Measurements from ENCODE around the gene NFATC4.
A peak's percentile ranks its signal among the peaks of the same experiment; 100 is the strongest.

NFATC4 gene

GRCh38 chr14:24407608-24408325 lies 39.8 kb downstream of the NFATC4 start:
- DNase-seq (ENCODE audit: low read depth in 1 of 2, low spot score in 1 of 2), result no peak

DNA sequence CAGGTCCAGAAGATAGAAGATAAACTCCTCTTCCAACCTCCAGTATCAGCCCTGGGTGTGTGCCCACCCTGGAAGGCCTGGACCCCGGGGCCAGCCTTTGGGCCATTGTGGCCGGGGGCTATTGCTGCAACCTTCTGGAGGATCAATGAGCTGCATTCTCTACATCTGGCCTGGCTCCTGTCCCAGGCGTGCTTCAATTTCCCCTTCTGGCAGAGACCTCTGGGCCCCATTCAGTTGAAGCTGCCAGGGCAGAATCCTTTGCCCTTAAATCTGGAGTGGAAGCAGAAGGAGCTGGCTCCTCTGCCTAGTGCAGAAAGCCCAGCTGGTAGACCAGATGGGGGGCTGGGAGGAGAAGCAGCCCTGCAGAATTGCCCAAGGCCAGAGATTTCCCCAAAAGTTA lies 40.8 kb downstream of the NFATC4 start:
- DNase-seq (ENCODE audit: low read depth in 1 of 2, low spot score in 1 of 2), result no peak

DNA sequence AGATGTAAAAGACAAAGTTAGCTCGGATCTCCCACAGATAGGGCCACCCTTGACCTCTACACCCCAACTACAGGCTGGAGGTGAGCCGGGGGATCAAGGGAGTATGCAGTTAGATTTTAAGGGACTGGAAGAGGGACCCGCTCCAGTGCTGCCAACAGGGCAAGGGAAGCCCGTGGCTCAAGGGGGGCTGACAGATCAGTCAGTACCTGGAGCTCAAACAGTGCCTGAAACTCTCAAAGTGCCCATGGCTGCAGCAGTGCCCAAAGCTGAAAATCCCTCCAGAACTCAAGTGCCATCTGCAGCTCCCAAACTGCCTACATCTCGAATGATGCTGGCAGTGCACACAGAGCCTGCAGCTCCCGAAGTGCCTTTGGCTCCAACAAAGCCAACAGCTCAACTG lies 41.2 kb downstream of the NFATC4 start:
- no peak for DNase-seq (ENCODE audit: low read depth in 1 of 2, low spot score in 1 of 2)

DNA sequence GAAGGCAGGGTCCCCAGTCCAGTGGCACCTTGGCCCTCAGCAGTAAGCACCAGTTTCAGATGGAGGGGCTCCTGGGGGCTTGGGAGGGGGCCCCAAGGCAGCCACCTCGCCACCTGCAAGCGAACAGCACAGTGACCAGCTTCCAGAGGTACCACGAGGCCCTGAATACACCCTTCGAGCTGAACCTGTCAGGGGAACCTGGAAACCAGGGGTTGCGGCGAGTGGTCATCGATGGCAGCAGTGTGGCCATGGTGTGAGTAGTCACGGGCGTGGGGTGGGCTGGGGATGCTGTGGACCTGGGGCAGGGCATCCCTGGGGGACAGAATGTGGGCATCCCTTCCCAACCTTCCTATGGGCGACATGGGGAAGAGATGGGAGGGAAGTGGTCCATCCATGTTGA lies 42.0 kb downstream of the NFATC4 start:
- no peak for DNase-seq (ENCODE audit: low read depth in 1 of 2, low spot score in 1 of 2)

- DNase-seq (ENCODE audit: low read depth in 1 of 2, low spot score in 1 of 2), result peak in 1 of 2 donors; percentile 7
Measured at GRCh38 chr14:24411443-24412389, 43.7 kb downstream of the NFATC4 start.

DNA sequence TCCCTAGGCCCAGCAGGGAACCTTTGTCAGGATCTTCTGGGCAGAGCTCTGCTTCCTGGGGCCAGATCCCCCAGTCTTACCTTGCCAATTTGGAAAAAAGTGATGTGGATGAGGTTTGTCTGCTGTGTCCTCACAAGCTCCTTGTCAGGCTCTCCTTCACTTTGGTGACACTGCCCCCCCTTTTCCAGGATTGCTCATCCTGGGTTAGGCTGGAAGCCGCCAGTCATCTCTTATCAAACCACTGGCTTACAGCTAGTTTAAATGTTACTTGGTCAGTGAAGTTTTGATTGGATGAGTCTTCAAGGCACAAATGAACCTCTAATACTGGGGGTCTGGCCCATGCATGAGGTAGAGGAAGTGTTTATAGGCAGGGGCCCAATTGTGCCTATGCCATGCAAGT lies 46.1 kb downstream of the NFATC4 start:
- no peak for DNase-seq (ENCODE audit: low read depth in 1 of 2, low spot score in 1 of 2)

DNA sequence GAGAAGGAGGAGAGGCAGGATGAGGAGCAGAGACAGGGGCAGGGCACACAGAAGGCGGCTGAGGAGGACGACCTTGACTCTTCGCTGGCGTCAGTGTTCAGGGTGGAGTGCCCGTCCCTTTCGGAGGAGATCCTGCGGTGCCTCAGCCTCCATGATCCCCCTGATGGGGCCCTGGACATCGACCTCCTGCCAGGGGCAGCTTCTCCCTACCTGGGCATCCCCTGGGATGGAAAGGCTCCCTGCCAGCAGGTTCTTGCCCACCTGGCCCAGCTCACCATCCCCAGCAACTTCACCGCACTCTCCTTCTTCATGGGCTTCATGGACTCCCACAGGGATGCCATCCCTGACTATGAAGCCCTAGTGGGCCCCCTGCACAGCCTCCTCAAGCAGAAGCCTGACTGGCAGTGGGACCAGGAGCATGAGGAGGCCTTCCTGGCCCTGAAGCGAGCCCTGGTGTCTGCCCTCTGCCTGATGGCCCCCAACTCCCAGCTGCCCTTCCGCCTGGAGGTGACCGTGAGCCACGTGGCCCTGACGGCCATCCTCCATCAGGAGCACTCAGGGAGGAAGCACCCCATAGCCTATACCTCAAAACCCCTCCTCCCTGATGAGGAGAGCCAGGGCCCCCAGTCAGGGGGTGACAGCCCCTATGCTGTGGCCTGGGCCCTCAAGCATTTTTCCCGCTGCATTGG lies 46.9 kb downstream of the NFATC4 start:
- no peak for DNase-seq (ENCODE audit: low read depth in 1 of 2, low spot score in 1 of 2)

GRCh38 chr14:24415421-24416253 lies 47.7 kb downstream of the NFATC4 start:
- no peak for DNase-seq (ENCODE audit: low read depth in 1 of 2, low spot score in 1 of 2)

DNA sequence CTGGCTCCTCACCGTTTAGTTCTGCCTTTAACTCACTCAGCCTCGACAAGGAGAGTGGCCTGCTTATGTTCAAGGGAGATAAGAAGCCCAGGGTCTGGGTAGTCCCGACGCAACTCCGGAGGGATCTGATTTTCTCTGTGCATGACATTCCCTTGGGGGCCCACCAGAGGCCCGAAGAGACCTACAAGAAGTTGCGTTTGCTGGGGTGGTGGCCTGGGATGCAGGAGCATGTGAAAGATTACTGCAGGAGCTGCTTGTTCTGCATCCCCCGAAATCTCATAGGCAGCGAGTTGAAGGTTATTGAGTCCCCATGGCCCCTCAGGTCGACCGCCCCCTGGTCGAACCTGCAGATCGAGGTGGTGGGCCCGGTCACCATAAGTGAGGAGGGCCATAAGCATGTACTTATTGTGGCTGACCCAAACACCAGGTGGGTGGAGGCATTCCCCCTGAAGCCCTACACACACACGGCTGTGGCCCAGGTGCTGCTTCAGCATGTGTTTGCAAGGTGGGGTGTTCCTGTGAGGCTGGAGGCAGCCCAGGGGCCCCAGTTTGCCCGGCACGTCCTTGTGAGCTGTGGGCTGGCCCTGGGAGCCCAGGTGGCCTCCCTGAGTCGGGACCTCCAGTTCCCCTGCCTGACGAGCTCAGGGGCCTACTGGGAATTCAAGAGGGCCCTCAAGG lies 48.4 kb downstream of the NFATC4 start:
- DNase-seq (ENCODE audit: low read depth in 1 of 2, low spot score in 1 of 2), result no peak

DNA sequence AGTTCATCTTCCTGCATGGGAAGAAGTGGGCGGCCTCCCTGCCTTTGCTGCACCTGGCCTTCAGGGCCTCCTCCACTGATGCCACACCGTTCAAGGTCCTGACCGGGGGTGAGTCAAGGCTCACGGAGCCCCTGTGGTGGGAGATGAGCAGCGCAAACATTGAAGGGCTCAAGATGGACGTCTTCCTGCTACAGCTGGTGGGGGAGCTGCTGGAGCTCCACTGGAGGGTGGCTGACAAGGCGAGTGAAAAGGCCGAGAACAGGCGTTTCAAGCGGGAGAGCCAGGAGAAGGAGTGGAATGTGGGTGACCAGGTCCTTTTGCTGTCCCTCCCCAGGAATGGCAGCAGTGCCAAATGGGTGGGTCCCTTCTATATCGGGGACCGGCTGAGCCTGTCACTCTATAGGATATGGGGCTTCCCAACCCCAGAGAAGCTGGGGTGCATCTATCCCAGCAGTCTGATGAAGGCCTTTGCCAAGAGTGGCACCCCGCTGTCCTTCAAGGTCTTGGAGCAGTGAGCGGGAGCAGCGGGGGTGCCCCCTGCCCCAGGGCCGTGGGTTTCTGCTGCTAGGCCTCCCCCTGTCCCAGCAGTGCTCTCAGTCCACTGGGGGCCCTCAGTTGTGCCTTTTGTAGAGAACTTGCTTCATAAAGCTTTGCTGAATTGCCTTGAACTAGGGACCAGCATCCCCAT lies 49.1 kb downstream of the NFATC4 start:
- DNase-seq (ENCODE audit: low read depth in 1 of 2, low spot score in 1 of 2), result no peak

DNA sequence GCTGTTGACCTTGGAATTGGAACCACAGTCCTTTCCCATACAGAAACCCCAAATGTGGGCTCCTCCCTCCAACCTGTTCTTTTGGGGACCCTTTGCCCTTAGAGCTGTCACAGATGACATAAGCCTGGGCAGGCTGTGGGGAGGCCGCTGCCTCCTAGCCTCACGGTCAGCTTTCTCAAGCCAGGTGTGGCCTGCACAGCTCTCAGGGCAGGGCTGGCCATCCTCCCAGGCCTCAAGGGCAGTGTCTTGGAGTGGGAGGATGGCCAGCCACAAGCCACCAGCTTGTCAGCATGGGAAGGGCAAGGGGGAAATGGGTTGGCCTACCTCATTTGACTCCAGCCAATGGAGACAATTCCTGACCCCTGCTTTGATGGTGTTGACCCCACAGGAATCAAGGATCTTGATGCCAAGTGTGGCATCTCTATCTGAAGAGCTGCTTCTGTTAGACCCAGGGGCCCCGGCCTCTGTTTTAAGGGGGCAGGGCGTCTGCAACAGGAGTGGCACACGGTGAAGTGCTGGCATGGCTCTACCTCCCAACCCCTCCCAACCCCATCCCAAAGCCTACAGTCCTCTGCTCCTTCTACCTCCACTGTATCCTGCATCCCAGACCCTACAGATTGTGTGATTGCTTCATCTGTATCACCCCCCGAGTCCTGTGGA lies 50.0 kb downstream of the NFATC4 start:
- no peak for DNase-seq (ENCODE audit: low read depth in 1 of 2, low spot score in 1 of 2)

DNA sequence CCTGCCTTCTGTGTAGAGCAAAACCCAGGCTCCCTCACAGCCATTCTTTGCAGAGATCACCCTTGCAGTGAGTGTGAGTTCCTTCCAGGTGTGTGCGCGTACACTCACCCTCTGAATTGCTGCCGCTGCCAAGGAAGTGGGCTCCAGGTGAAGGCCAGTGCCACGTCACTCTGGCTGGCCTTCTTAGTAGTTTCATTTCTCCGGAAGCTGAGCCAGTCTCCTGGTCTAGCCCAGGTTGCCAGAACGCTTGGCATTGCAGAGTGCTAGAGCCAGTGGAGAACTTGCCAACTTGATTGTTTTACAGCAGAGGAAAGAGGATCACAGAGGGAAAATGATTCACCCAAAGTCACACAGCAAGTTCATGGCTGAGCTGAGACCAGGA lies 50.5 kb downstream of the NFATC4 start:
- DNase-seq (ENCODE audit: low read depth in 1 of 2, low spot score in 1 of 2), result no peak

GRCh38 chr14:24422261-24422660 lies 54.3 kb downstream of the NFATC4 start:
- no peak for DNase-seq (ENCODE audit: low read depth in 1 of 2, low spot score in 1 of 2)

GRCh38 chr14:24422694-24423601 lies 55.0 kb downstream of the NFATC4 start:
- no peak for DNase-seq (ENCODE audit: low read depth in 1 of 2, low spot score in 1 of 2)

- peak in 1 of 2 donors; percentile 36 for DNase-seq (ENCODE audit: low read depth in 1 of 2, low spot score in 1 of 2)
Measured at GRCh38 chr14:24425704-24426103, 57.7 kb downstream of the NFATC4 start.

- no peak for DNase-seq (ENCODE audit: low read depth in 1 of 2, low spot score in 1 of 2)
Measured at GRCh38 chr14:24426150-24426911, 58.3 kb downstream of the NFATC4 start.

GRCh38 chr14:24426912-24427536 lies 59.0 kb downstream of the NFATC4 start:
- DNase-seq (ENCODE audit: low read depth in 1 of 2, low spot score in 1 of 2), result no peak

Data from activated CD4-positive, alpha-beta T cell treated with anti-CD3 and anti-CD28 coated beads, Interleukin-2, amount 50 U/mL, for 24 hours (primary cell).